HG02938 (cell line): ENCODE results near the gene ARHGAP15.

ENCODE experiments used
- ATAC-seq: cut with Tn5 transposase; IDR thresholded peaks from one replicate; pipeline ENCODE4 v1.9.1; 2021; ENCODE audit warnings: mild to moderate bottlenecking, moderate library complexity; ENCODE audit not compliant: unreplicated experiment

Gene ARHGAP15

DNA sequence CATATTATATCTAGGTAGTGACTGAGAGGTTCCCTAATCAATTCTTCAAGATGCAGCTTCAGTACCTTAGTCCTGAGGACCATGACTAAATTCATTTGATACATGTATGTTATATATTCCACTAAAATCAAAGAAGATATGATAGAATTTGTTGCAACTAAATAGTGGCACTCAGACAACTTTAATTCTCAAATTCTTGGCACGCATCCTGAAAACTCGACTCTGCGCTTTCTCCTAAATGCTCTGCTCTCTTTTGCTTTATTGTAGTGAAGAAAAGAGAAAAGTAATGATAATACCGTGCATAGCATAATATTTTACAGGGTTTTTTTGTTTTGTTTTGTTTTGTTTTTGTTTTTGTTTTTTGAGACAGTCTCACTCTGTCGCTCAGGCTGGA is 475.3 kb downstream of the ARHGAP15 start:
- ATAC-seq: no peak

GRCh38 chr2:143607231-143608062 is 478.2 kb downstream of the ARHGAP15 start:
- ATAC-seq: no peak

DNA sequence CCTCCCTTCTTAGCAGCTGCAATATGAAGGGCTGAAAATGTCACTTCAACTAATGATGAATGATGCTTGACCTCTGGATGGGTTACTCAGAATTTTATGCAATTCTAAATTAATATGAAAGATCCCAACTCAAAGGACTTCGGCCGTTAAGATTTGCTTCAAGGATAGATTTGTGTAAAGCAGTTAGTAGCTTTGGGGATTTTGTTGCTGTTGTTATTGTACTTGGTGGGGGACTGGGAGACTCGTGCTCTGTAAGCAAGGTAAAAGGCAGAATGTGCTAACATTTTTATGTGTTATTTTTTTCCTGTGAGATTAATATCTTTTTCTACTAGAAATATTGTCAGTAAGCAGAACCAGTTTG is 478.8 kb downstream of the ARHGAP15 start:
- no peak for ATAC-seq

DNA sequence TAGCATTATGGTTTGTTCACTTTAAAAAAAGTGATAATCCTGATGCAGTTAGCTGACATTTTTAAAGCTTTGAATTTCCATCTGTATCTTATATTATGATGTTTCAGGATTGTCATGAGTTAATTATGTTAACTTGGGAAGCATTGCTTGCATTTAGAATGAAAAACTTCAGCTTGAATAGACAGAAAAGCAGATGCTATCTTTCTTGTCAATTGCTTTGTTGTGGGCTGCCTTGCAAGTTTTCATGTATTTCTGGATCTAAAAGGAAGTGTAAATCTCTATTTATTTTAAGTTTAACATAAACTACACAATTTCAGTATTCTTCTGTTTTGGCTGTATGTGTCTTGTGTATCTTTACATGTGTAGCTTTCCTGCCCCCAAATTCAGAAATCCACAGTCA is 479.5 kb downstream of the ARHGAP15 start:
- no peak for ATAC-seq

DNA sequence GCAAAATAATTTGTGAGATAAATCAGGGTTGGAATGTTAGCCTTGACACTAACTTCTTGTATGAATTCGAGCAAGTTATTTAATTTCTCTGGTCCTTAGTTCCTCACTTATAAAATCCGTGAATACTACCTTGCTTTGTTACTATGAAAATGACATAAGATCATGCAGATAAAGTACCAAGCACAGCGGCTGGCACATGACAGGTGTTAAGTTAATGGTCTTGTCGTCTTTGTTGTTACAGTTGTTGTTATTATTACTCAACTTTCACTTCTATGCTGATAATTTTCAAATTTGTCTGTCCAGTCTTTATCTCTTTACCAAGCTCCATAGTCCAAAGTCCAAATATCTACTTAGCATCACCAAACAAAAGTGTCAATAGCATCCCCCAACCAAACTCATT is 482.1 kb downstream of the ARHGAP15 start:
- ATAC-seq: no peak

- ATAC-seq: no peak
Observed at GRCh38 chr2:143615562-143615961, 486.3 kb downstream of the ARHGAP15 start.

- ATAC-seq: no peak
Observed at GRCh38 chr2:143616452-143616851, 487.2 kb downstream of the ARHGAP15 start.

DNA sequence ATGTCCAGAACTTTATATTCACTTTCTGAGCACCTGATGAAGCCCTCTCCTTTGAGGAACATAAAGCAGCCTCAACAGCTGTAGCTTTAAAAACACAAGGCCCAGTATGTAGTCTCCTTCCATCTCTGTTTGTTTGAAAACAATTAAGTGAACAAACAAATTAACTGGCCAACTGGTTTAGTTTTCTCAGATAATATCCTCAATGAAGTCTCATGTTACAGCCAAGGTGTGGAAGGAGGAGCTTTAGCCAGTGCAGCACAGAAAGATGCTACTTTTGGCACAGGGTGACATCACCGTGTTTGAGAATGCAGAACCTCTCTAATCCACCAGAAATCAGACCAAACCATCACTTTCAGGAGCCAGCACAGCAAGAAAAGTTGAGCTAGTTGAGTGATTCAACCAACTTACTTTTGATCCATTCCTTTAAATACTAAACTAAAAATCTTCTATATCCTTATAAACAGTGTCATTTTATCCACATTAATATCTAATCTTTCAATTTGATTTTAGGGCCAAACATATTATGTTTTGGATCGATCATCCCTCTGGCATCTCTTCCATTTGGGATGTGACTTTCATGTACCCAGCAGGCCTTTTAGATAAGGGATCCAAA is 488.7 kb downstream of the ARHGAP15 start:
- ATAC-seq: no peak

GRCh38 chr2:143622106-143622505 is 492.9 kb downstream of the ARHGAP15 start:
- ATAC-seq: no peak

DNA sequence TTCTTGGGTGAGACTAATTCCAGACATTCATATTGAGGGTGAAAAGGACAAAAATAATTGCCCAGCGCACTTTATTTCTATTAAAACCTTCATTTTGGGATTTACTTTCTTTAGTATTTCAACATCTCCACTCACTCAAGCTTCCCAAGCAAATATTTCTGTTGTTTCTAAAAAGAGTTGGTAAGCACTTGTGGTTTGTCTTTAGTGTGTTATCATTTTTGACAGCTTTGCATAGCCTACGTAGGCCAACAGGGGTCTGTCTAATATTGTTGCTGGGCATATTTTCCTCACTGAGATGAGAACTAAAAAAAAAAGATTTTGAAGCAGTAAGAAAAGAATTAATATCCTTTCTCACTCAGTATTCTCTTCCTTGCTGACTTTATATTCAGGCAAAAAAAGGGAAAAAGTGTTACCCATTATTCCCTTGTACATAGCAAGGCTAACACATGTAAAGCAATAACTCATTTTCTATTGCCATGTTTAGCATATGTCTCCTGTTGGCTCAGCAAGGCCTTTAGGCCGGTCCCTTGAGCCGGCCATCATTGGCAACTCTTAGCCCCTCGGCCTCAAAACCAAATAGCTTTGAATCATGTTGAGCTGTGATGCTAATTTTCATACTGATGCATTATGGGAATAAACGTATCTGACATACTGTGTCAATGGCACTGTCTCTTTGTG is 494.2 kb downstream of the ARHGAP15 start:
- ATAC-seq: no peak

GRCh38 chr2:143623909-143624260 is 494.7 kb downstream of the ARHGAP15 start:
- no peak for ATAC-seq

DNA sequence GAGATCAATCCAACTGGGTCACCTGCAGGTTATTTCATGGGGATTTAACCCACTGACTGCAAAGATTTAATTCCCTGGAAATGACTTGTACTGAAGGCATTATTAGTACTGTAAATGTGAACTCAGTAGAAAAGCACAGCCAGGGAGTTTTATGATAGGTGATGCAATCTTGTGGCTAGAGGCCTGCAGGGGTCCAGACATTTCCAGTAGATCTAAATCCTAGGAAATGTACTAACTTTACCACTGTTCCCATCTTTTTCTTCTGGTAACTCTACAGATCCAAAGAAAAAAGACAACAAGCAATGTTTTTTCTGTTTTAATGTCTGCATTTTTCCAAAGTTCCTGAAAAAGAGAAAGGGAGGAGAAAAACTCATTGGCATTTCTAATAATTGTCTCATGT is 500.1 kb downstream of the ARHGAP15 start:
- no peak for ATAC-seq

DNA sequence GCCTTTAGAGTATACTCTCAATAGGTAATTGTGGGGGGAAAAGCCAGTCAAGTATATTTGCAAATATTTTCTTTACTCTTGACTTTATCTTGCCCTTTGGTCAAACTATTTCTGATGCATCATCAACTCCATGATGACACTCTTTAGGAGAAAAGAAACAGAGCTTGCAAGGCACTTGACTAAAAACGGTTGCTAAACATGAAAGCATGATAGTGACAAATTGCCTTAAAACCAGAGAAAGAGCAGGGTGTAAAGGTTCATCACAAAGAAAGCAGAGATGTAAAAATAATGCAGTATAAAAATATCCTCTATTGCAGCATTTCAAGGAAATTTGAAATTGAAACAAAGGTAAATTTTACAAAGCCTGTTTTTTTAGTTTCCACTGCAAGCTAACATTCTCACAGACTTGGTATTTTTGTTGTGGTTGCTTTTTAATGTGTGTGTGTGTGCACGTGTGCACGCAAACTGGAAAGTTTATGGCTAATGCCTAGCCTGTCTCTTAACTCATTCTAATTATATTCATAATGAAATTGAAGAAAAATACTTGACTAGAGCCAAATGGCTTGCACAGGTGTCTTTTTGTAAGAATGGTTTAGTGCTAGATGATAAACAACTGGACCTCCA is 503.6 kb downstream of the ARHGAP15 start:
- ATAC-seq: no peak

GRCh38 chr2:143633419-143633818 is 504.2 kb downstream of the ARHGAP15 start:
- no peak for ATAC-seq

DNA sequence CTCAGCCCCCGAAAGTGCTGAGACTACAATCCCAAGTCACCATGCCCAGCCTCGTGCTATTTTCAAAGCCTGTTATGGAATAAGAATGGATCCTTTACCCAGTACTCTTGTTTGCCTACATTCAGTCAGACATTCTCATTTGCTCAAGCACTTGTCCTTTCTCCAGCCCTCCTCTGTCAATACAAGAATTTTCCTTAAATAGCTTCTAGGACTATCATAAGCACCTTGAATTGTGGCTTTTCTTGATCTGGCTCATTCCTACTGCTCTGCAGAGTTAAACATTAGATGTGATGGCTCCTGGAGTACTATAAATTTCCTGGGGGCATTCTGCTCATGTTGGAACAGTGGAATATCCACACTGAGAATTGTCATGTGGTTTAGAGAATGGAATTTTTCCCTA is 506.1 kb downstream of the ARHGAP15 start:
- ATAC-seq: no peak

- ATAC-seq: no peak
Observed at GRCh38 chr2:143635936-143636335, 506.7 kb downstream of the ARHGAP15 start.

GRCh38 chr2:143640826-143641225 is 511.6 kb downstream of the ARHGAP15 start:
- ATAC-seq: no peak

DNA sequence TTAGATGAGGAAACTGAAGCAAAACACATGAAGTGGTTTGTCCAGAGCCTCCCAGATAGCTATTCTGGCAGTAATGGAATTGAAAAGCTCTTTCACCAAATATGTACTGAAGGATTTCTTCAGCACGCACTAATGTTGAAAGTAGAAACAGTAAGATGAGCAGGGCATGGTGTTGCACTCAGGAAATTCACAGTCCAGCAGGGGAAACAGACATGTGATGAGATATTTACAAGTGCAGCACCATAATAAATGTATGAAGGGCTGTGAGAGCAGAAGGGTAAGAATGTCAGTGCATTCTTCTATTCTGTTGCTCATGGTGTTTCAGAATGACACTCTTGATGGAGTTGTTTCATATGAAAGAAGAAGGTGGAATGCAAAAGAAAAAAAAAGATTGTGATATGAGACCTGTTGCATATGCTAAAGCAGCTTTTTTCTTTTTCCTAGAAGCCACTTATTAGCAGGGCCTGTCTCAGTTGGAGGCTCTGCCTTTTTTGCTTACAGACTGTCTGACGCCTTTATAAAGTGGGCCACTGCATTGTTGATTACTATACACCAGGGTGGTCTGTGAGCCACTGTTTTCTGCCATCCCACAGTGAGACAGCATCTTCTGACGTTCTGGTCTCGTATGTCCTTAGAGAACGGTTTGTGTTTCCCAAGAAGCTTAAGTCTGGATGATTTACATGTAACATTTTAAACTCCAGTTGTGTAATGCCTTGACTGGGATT is 516.9 kb downstream of the ARHGAP15 start:
- ATAC-seq: no peak

DNA sequence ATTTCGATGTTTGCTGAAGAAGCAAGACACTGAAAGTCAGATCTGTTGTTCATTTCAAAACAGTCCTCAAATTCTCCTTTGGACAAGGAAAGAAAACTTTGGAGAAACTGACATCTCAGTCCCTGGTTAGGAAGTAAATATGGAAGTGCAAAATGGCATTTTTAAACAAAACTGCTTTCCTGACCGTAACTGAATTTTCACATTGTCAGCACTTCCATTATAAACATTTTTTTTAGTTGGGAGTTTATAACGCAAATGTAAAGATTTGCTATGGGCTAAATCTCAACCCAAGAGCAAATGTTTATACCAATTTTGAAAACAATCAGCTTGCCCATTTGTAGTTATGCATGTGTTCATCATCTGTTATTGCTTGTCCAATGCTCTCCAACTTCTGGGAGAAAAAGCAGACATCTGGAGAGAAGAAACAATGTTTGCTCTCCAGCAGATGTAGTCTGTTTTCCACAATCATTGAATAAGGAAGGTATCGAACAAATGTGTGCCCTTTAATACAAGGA is 520.1 kb downstream of the ARHGAP15 start:
- ATAC-seq: no peak

- no peak for ATAC-seq
Observed at GRCh38 chr2:143652692-143653091, 523.5 kb downstream of the ARHGAP15 start.

DNA sequence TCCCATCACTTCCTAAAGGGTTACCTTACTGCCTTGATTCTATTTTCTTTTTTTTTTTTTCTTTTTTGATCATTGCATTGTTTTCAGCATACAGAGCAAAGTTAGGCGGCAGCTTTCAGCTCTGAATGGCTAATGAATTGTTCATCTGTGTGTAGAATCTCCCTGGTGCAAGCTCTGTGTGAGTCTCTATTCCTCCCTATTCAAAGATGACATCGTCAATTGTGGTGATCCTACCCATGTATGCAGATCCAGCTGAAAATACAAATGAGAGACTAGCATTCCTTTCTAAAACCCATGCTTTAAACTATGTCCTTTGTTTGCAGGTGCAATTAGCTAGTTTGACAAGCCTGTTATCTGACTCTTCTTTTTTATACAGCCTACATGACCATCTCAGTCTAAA is 539.0 kb downstream of the ARHGAP15 start:
- ATAC-seq: no peak
